Smooth muscle cell of the brain vasculature (primary cell): Measurements from ENCODE around the gene GAK.

Experiments
- DNase-seq: peaks from one replicate; pipeline ENCODE4 v3.0.0-alpha.2; 2012; ENCODE audit warnings: low read depth, low spot score

Gene GAK

DNA sequence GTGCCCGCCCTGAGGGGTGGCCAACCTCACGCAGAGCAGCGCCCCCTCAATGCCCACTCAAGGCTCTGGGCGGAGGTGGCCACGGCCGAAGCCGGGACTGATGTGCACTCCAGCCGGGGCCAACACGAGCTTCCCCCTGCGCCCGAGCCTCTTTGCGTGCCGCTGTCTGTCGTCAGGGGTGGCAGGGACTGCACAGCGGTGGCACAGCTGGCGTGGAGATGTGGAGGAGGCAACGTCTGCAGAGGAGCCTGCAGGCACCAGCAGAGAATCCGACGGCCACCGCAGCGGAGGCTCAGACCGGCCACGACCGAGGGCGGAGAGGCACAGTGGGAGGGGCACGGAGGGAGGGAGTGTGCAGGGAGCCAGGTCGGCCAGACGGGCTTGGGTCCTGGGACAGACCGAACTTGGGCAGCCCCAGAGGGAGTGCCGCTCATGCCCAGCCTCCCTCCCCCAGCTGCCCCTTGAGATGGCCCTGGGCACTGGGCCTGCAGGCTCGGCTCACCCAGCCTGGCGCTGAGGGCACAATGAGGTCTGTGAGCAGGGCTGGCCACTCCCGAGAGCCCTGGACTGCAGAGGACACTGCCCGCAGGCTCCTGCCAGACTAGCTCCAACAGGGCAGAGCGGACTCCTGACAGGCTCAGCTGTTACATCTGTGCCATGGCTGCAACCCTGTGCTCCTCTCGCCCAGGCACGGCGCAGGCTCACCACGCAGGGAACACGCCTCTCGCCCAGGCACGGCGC, 59.7 kb downstream of the GAK start:
- DNase-seq, result no peak

DNA sequence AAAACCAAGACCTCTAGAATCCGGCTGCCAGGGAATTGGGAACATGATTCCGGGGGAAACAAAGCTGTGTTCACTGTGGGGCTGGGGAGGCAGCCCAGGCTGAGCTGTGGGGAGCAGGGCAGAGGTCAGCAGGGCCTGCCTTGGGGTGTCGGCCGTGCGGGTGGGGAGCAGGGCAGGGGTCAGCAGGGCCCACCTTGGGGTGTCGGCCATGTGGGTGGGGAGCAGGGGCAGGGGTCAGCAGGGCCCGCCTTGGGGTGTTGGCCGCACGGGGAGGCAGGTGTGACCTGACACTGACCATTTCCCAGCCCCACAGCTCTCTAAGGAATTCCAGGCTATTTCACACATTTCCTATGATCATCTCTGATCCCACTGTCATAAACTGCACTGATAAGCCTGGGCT, 60.6 kb downstream of the GAK start:
- no peak for DNase-seq

DNA sequence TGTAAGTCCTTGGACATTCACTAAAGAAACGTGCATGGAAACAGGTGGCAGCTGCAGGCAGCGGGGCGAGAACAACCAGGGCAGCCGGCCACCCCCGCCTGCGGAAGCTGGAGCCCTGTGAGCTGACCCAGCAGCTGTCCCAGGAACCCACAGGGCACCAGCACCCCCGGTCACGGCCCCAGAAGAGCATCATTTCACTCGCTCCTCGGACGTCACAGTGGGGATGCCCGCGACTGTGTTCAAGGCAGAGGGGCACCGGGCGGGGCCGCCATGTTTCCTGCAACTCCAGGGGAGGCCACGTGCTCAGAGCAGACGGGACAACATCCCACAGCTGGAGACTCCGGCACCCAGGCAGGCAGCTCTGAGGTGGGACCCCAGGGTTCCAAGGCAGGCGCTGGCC, 61.2 kb downstream of the GAK start:
- no peak for DNase-seq

DNA sequence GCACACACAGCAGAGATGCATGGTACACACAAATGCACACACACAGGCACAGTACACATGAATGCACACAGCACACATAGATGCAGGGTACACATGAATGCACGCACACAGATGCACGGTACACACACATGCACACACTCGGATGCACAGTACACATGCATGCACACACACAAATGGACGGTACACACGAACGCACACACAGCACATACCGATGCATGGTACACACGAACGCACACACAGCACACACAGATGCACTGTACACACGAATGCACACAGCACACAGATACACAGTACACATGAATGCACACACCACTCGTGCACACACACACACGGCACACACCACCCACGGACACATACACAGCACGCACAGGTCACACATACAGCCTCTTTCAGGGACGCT, 62.3 kb downstream of the GAK start:
- no peak for DNase-seq

DNA sequence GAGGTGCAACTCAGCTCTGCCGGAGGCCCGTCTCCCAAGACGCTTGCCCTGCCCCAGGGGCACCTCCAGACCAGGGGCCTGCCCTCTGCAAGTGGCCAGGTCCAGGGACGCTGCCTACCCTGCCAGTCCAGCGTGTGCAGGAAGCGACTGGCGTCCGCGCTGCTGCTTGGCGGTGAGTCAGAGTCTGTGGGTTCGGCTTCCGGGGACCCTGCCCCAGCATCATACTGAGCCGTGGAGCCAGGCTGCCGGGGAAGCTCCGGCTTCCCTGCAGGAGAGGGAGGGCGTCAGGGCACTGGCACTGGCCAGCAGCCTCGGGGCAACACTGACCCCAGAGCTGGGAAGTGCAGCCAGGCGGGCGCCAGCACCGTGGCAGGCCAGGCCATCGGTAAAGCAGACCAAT, 63.7 kb downstream of the GAK start:
- DNase-seq, result no peak

DNA sequence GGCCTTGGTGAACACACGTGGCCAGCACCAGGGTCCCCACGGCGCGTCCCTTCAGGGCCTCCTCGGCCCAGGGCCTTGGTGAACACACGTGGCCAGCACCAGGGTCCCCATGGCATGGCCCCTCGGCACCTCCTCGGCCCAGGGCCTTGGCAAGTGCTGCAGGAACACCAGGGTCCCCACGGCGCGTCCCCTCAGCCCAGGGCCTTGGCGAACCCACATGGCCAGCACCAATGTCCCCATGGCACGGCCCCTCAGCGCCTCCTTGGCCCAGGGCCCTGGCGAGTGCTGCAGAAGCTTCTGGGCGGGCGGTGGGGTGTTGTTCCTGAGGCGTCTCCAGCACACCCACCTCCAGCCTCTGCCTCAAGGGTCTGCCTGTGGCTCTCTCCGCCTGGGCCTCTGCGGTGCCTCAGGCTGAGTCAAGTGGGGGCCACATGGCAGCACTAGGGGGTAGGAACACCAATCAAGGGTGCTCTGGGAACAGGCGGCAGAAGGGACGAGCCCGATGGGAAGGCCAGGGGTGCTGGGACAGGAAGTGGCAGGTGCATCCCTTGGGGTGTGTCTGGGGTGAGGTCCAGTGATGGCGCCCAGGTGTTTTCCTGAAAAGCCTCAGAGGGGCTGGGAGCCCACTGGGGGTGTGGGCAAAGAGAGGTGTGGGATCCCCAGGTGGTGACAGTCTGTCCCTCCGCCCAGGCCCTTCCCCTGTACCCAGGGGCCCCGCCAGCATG, 64.4 kb downstream of the GAK start:
- no peak for DNase-seq

DNA sequence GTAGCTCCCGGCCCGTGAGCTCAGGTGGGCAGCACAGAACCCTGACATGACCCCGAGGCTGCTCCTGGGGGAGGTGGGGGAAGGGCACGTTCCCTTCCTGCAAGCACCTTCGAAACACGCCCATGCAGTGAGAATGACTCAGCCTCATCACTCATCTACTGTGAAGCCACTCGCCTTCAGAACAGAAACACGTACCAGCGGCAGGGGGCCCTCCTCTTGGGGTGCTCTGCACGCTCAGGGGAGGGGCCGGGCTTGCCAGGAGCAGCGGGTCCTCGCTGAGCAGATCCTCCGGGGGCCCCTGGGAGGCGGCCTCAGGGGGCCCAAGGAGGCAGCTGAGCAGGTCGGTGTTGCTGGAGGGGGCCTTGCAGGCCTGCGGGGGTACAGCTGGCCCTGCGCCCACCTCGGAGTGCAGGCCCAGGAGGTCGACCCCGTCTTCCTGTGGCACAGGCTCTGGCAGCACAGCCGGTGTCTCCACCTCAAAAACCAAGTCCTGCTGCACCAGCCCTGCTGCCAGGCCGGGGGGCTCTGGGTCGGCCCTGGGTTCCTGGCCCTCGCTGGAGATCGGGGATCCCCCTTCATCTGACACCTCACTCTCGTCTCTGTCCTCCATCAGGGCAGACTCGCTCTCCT, 65.2 kb downstream of the GAK start:
- DNase-seq, result no peak

DNA sequence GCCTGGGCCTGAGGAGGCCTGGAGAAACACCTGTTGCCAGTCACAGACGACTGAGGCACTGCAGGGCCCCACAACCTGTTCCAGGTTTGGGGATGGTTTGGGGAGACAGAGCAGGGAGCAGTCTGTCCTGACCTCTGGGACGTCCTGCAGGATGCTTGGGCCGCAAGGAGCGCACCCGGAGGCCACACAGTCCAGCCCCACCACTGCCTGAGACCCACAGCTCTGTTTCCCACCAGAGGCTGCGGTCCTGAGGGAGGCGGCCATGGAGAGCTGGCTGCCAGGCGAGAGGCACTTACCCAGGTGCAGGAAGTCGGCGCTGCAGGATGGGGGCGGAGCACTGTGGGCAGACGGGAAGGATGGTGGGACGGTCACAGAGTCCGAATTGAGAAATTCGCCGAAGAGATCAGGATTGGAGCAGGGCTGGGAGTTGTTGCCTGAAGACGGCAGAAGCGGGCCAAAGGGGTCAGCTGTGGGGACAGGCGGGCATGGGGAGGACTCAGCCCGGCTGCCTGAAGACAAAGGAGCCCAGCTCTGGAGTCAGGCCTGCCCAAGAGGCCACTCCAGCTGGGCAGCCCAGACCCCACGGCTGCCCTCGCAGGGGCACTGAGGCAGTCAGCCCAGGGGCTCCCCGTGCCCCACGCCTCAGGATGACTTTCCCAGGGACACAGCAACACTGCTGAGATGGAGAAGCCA, 65.9 kb downstream of the GAK start:
- DNase-seq, result no peak

DNA sequence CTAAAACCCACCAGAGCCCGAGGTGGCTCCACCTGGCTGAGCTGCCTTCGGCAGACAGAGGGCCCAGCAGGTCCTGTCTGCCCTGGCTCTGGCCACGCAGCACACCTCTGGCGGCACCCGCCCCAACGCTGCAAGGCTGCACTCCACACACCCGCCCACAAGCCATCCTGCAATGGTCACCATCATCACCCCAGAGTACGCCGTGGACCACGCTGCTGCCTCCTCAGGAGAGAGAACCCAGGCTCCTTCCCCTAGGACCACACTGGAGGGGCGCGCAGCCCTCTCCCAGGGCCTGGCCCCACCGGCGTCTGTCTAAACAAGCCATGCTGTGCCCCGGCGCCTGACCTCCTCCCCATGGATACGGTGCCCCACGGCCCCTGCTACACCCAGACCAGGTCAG, 66.5 kb downstream of the GAK start:
- DNase-seq, result no peak

DNA sequence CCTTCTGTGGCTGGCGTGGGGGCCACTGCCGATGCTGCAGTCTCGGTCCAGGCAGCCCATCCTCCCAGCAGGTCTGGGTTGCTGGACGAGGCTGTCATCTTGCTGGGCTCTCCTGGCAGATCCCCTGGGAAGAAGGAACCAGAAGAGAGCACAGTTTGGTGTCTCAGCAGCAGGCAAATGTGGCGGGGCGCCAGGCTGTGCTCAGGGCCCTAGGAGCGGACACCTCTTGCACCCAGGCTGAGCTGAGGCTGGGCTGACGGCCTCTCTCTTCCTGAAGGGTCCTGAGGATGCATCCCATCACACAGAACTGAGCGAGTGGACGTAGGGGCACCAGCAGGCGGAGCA, 67.0 kb downstream of the GAK start:
- no peak for DNase-seq

DNA sequence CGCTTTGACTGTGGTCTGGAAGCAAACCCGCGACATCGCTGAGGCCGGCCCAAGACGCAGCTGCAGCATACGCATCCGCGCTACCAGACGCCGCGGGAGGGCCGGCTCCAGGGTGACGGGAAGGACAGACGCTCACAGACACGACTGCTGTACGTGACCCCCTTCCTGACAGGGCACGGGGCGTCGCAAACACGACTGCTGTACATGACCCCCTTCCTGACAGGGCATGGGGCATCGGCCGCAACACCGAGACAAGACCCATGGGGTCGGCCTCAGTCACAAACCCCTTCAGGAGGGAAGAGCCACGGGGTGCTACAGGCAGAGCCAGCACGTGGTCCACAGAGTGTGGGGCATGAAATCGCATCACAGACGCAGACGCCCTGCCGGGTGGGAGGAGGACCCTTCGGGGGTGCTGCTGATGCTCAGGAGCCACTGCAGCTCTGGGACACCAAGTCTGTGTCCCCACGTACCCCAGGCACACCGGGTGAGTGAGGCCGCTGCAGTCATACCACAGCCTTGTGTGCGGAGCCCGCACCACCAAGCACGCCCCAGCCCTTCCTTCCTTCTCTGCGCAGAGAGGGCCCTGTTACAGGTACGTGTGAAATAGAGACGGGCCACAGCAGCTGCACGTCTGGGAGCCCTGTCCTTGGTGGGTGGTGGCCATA, 67.5 kb downstream of the GAK start:
- no peak for DNase-seq

DNA sequence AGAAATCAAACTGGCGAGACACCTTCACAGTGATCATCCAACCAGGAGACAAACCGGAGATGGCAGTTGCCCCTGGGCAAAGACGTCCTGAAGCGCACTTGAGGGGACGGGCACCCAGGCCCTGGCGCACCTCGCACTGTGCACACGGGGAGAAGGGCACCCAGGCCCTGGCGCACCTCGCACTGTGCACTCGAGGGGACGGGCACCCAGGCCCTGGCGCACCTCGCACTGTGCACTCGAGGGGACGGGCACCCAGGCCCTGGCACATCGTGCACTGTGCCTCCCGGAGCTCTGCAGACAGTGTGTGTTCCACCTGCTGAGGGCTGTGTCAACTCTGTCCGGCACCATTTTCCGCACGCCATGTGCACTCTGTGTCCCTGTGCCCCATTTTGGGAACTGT, 71.6 kb downstream of the GAK start:
- no peak for DNase-seq

DNA sequence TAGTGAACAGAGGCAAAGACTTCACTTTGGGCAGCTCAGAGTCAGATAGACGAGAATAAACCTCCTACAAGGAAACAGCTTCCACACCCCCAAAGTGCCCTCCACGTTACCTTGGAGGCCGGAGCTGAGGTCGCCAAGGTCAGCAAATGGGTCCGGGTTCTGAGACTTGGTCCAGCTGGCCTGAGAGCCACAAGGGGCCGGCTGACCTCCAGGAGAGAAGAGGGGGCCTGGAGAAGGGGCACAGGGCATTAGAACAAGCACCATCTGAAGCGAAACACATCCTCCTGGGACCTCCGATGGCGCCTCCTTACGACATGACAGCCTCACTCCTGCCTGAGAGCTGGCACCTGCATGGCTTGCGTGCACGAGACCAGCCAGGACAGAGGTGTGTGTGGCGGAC, 72.6 kb downstream of the GAK start:
- no peak for DNase-seq

DNA sequence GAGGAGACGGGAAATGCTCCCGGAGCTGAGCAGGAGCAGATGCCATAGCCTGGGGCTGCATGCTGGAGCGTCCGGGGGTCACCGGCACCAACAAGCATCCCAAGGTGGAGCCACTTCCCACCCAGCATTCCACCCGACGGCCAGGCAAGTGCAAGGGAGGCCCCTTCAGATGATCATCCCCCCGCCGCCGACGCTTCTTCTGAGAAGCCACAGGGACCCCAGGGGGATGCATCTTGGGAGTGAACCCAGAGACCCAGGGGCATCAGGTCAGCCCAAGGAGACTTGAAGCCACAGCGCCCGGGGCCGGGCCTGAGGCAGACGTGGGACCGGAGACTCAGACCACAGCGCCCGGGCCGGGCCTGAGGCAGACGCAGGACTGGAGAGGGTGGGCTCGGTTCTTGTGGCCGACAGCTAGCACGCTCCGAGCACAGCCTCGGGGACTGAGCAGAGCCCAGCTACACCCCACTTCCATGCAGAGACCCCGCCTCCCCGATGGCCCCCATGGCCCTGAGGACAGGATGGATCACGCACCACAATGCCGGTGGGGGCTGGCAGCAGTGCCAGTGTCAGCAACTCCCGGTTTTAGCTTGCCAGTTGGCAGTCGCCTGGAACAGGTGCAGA, 73.2 kb downstream of the GAK start:
- DNase-seq, result no peak

DNA sequence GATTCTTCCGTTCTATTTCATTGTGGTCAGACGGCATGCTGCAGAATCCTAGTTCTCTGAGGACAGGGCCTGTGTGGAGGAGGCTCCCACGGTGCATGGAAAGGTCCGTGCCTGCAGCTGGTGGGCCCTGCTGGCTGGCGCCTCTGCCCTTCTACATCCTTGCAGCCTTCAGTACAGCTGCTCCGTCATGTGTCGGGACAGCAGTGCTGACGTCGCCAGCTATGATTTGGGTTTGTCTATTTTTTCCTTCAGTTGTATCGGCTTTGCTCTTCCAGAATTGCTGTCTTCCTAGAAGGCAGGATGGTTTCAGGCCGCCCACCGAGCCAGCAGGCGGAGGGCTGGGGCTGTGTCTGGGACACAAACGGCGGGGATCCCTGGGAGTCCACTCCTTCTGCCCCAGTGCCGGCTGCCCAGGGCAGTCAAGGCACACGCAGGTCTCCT, 74.1 kb downstream of the GAK start:
- no peak for DNase-seq

DNA sequence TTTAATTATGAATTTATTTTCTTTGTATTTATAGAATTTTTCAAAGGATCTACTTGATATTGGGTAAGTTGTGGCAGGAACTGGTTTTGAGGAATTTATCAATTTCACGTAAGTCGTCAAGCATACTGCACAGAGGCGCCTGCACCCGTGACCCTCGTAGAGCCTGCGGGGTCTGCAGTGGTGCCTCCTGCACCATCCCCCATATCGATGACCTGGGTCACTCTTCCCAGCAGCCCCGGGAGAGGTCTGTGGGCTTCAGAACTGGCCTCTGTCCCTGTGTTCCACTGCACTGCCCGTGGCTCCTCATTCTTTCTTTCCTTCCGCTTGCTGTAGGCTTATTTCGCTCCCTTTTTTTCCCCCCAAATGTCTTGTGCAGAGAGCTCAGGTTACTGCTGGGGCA, 74.7 kb downstream of the GAK start:
- DNase-seq, result no peak

DNA sequence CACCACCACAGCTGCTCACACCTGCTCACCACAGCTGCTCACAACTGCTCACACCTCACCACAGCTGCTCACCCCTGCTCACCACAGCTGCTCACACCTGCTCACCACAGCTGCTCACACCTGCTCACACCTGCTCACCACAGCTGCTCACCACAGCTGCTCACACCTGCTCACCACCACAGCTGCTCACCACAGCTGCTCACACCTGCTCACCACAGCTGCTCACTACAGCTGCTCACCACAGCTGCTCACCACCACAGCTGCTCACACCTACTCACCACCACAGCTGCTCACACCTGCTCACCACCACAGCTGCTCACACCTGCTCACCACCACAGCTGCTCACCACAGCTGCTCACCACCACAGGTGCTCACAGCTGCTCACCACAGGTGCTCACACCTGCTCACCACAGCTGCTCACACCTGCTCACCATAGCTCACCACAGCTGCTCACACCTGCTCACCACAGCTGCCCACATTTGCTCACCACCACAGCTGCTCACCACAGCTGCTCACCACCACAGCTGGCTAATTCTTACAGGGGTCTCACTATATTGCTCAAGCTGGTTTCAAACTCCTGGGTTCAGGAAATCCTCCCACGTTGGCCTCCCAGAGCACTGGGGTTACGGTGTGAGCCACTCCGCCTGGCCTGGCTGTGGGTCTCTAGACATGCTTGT, 75.8 kb downstream of the GAK start:
- no peak for DNase-seq

DNA sequence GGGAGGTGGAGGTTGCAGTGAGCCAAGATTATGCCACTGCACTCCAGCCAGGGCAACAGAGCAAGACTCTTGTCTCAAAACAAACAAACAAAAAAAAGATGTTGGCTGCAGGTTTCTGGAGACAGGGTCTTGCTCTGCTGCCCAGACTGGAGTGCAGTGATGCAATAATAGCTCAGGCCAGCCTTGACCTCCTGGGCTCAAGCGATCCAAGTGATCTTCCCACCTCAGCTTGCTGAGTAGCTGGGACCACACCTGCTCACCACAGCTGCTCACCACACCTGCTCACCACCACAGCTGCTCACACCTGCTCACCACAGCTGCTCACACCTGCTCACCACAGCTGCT, 76.3 kb downstream of the GAK start:
- DNase-seq, result no peak

DNA sequence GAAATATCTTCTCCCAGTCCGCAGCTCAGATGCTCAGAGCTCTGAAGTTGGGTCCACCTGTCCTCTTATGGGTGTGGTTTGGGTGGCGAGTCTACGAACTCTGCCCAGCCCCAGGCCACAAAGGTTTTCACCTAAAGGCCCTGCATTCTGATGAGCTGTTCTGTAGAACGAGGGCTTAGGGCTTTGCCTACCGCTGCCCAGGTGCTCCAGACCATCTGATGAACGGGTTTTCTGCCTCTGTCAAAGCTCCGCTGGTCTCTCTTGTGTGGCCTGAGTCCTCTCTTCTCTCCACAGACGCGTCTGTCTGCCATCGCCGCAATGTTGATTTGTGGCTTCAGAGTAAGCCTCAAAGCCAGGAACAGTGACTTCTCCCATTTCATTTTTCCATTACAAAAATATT, 77.8 kb downstream of the GAK start:
- DNase-seq, result no peak

DNA sequence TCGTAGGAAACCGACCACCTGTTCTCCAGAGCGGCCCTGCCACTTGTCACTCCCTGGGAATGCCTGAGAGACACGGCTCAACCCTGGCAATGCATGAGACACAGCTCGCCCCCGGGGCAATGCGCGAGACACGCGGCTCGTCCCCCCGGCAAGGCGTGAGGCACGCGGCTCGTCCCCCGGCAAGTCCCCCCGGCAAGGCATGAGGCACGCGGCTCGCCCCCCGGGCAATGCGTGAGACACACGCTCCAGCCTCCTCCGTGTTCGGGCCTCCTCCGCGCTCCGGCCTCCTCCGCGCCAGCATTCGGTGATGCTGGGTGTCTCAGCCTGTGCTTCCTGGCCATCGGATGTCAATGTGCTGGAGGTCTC, 78.7 kb downstream of the GAK start:
- DNase-seq, result no peak
